ENCODE measurements around the gene PUM1.
"Not testable (repeated sequence)": the region's sequence is repeated elsewhere in the genome, so short reads cannot be mapped to it uniquely, and the experiment has no call there.

The PUM1 gene

DNA sequence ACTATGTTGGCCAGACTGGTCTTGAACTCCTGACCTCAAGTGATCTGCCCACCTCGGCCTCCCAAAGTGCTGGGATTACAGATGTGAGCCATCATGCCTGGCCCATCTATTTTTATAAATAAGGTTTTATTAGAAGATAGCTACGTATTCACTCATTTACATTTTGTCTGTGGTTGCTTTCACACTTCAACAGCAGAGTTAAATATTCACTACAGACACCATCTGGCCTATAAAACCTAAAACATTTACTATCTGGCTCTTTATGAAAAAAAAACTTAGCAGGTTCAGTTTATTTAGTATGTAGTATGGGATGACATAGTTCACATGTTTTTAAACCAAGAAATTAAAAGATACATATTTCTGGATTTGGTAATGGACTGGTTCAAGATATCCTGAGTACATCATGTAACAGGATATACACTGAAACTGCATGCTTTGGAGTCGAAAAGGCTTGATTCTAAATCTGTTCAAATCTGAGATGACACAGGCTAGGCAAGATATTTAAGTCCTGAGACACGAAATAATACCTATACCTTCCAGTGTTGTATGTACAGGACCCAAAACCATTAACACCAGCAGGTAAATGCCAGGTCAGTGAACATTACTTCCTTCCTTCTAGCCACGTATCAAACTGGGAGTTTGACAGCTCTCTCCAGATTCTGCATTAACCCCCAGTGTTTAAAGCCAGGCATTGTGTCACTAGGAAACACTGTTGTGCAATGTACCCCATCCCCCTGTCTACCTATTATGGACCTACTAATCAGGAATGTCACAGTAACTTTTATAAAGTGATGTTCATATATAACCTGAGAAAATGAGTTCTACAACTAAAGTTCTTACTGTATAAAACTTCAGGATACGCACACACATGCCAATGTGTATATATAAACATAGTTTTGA lies 102.7 kb downstream of the PUM1 start:
- Mint-ChIP-seq H3K4me3 (no peak overlapping the region), H3K4me1 (ENCODE audit: low read depth) (peaks cover 14% of the 10 kb centered on the region), H3K27ac (peak overlapping the region; percentile 4), H3K9me3 (no peaks in the 10 kb centered on the region), H3K27me3 (ENCODE audit: low read depth) (no peaks in the 10 kb centered on the region), H3K36me3 (ENCODE audit: low read depth) (peaks cover 66% of the 10 kb centered on the region)

- Mint-ChIP-seq H3K4me3 (no peak overlapping the region), H3K36me3 (ENCODE audit: low read depth) (peaks cover 37% of the 10 kb centered on the region), H3K27ac (no peak overlapping the region), H3K4me1 (ENCODE audit: low read depth) (peaks cover 10% of the 10 kb centered on the region), H3K9me3 (no peaks in the 10 kb centered on the region), H3K27me3 (ENCODE audit: low read depth) (no peaks in the 10 kb centered on the region)
Observed at GRCh38 chr1:30957560-30958222, 107.8 kb downstream of the PUM1 start.

GRCh38 chr1:30955448-30956015 lies 110.0 kb downstream of the PUM1 start:
- peaks cover 40% of the 10 kb centered on the region for H3K36me3 Mint-ChIP-seq (ENCODE audit: low read depth)

GRCh38 chr1:30953685-30954084 lies 111.8 kb downstream of the PUM1 start:
- H3K9me3 Mint-ChIP-seq: no peaks in the 10 kb centered on the region
- no peak overlapping the region for H3K4me3 Mint-ChIP-seq
- no peaks in the 10 kb centered on the region for H3K27me3 Mint-ChIP-seq (ENCODE audit: low read depth)
- H3K27ac Mint-ChIP-seq: no peak overlapping the region
- H3K36me3 Mint-ChIP-seq (ENCODE audit: low read depth): peaks cover 38% of the 10 kb centered on the region
- H3K4me1 Mint-ChIP-seq (ENCODE audit: low read depth): peaks cover 12% of the 10 kb centered on the region

More at GRCh38 chr1:30955448-30956015, 110.0 kb downstream of the PUM1 start:
- no peaks in the 10 kb centered on the region for H3K9me3 Mint-ChIP-seq
- peaks cover 17% of the 10 kb centered on the region for H3K4me1 Mint-ChIP-seq (ENCODE audit: low read depth)
- no peaks in the 10 kb centered on the region for H3K27me3 Mint-ChIP-seq (ENCODE audit: low read depth)
- H3K27ac Mint-ChIP-seq: no peak overlapping the region
- H3K4me3 Mint-ChIP-seq: no peak overlapping the region

GRCh38 chr1:30952098-30952497 lies 113.4 kb downstream of the PUM1 start:
- no peaks in the 10 kb centered on the region for H3K9me3 Mint-ChIP-seq
- H3K4me1 Mint-ChIP-seq (ENCODE audit: low read depth): peaks cover 14% of the 10 kb centered on the region
- H3K27me3 Mint-ChIP-seq (ENCODE audit: low read depth): no peaks in the 10 kb centered on the region
- peaks cover 51% of the 10 kb centered on the region for H3K36me3 Mint-ChIP-seq (ENCODE audit: low read depth)
- H3K4me3 Mint-ChIP-seq: no peak overlapping the region
- H3K27ac Mint-ChIP-seq: no peak overlapping the region

DNA sequence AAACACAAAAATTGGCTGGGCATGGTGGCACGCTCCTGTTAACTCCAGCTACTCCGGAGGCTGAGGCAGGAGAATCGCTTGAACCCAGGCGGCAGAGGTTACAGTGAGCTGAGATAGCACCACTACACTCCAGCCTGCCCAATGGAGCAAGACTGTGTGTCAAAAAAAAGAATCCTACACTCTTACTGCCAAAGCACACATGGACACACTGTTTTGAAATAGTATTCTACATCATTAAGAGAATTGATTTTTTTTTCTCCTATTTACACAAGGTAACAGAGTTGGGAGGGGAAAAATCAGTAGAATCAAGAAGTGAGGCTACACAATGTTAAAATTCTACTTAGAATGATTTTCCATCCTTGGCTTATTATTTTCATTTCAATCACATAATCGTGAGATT lies 114.8 kb downstream of the PUM1 start:
- no peak overlapping the region for H3K27ac Mint-ChIP-seq
- H3K36me3 Mint-ChIP-seq (ENCODE audit: low read depth): peaks cover 55% of the 10 kb centered on the region
- H3K4me1 Mint-ChIP-seq (ENCODE audit: low read depth): peaks cover 14% of the 10 kb centered on the region
- no peak overlapping the region for H3K4me3 Mint-ChIP-seq
- H3K27me3 Mint-ChIP-seq (ENCODE audit: low read depth): no peaks in the 10 kb centered on the region
- H3K9me3 Mint-ChIP-seq: no peaks in the 10 kb centered on the region

- Mint-ChIP-seq H3K4me3 (no peak overlapping the region), H3K36me3 (ENCODE audit: low read depth) (peaks cover 59% of the 10 kb centered on the region), H3K27ac (no peak overlapping the region), H3K9me3 (no peaks in the 10 kb centered on the region), H3K4me1 (ENCODE audit: low read depth) (peaks cover 14% of the 10 kb centered on the region), H3K27me3 (ENCODE audit: low read depth) (no peaks in the 10 kb centered on the region)
Observed at GRCh38 chr1:30950053-30950452, 115.5 kb downstream of the PUM1 start.

- H3K27ac Mint-ChIP-seq; H3K9me3 Mint-ChIP-seq; H3K4me3 Mint-ChIP-seq; H3K27me3 Mint-ChIP-seq (ENCODE audit: low read depth): not testable (repeated sequence)
- Mint-ChIP-seq H3K4me1 (ENCODE audit: low read depth) (peaks cover 14% of the 10 kb centered on the region), H3K36me3 (ENCODE audit: low read depth) (peaks cover 63% of the 10 kb centered on the region)
Observed at GRCh38 chr1:30949487-30949838, 116.1 kb downstream of the PUM1 start.

- H3K9me3 Mint-ChIP-seq; H3K27me3 Mint-ChIP-seq (ENCODE audit: low read depth); H3K4me3 Mint-ChIP-seq; H3K27ac Mint-ChIP-seq: not testable (repeated sequence)
- Mint-ChIP-seq H3K4me1 (ENCODE audit: low read depth) (peaks cover 16% of the 10 kb centered on the region), H3K36me3 (ENCODE audit: low read depth) (peaks cover 67% of the 10 kb centered on the region)
Observed at GRCh38 chr1:30948813-30949486, 116.6 kb downstream of the PUM1 start.

GRCh38 chr1:30948278-30948677 lies 117.2 kb downstream of the PUM1 start:
- H3K4me3 Mint-ChIP-seq: no peak overlapping the region
- H3K27ac Mint-ChIP-seq: peak overlapping the region; percentile 36

DNA sequence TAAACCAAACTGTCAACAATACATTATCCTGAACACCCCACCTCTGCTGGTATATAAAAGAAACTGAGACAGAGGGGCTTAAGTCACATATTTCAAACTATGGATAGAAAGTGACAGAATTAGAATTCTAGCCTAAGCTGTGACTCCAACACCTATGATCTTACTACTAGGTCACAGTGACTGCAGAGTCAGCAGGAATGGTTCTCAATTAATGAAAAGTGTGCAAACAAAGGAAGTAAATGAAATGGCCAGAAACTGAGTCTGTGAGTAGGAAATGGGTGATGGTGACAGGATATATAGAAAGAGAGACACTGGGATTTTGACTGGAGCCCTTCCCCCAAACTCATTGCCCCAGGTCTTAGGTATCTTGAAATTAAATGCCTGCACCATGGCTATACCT lies 118.3 kb downstream of the PUM1 start:
- H3K36me3 Mint-ChIP-seq (ENCODE audit: low read depth): peaks cover 59% of the 10 kb centered on the region
- no peaks in the 10 kb centered on the region for H3K27me3 Mint-ChIP-seq (ENCODE audit: low read depth)
- no peaks in the 10 kb centered on the region for H3K9me3 Mint-ChIP-seq
- H3K4me3 Mint-ChIP-seq: no peak overlapping the region
- H3K27ac Mint-ChIP-seq: no peak overlapping the region
- peaks cover 11% of the 10 kb centered on the region for H3K4me1 Mint-ChIP-seq (ENCODE audit: low read depth)

More at GRCh38 chr1:30948278-30948677, 117.2 kb downstream of the PUM1 start:
- Mint-ChIP-seq H3K9me3 (no peaks in the 10 kb centered on the region), H3K27me3 (ENCODE audit: low read depth) (no peaks in the 10 kb centered on the region), H3K4me1 (ENCODE audit: low read depth) (peaks cover 17% of the 10 kb centered on the region), H3K36me3 (ENCODE audit: low read depth) (peaks cover 65% of the 10 kb centered on the region)

- Mint-ChIP-seq H3K4me3 (no peak overlapping the region), H3K36me3 (ENCODE audit: low read depth) (peaks cover 41% of the 10 kb centered on the region), H3K27ac (no peak overlapping the region), H3K27me3 (ENCODE audit: low read depth) (no peaks in the 10 kb centered on the region), H3K4me1 (ENCODE audit: low read depth) (peaks cover 3% of the 10 kb centered on the region), H3K9me3 (no peaks in the 10 kb centered on the region)
Observed at GRCh38 chr1:30942326-30942963, 123.1 kb downstream of the PUM1 start.

DNA sequence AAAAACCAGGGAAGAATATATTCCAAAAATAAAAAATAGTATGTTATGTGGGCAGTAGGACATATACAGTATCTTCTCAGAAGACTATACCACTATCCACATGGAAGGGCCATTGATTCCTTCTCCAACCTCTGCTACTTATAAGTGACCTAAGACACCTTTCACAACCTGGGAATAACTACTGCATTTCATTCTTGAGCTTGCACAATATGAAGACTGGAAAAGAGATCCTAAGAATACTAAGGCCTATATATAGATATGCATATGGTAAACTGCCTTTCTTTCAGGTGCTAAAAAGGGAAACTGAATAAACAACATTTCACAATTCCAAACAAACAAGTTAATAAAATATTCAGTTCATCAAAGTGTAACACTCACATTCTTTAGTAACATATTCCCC lies 125.0 kb downstream of the PUM1 start:
- no peak overlapping the region for H3K4me3 Mint-ChIP-seq
- no peaks in the 10 kb centered on the region for H3K27me3 Mint-ChIP-seq (ENCODE audit: low read depth)
- peaks cover 3% of the 10 kb centered on the region for H3K4me1 Mint-ChIP-seq (ENCODE audit: low read depth)
- H3K9me3 Mint-ChIP-seq: no peaks in the 10 kb centered on the region
- H3K27ac Mint-ChIP-seq: no peak overlapping the region
- H3K36me3 Mint-ChIP-seq (ENCODE audit: low read depth): peaks cover 45% of the 10 kb centered on the region

- no peak overlapping the region for H3K4me3 Mint-ChIP-seq
- peaks cover 48% of the 10 kb centered on the region for H3K36me3 Mint-ChIP-seq (ENCODE audit: low read depth)
- H3K9me3 Mint-ChIP-seq: no peaks in the 10 kb centered on the region
Observed at GRCh38 chr1:30936541-30937171, 128.9 kb downstream of the PUM1 start.

More at GRCh38 chr1:30936541-30937171, 128.9 kb downstream of the PUM1 start:
- Mint-ChIP-seq H3K4me1 (ENCODE audit: low read depth) (peaks cover 8% of the 10 kb centered on the region), H3K27ac (no peak overlapping the region), H3K27me3 (ENCODE audit: low read depth) (no peaks in the 10 kb centered on the region)
